ENCODE results near the gene CTF1.
A peak's percentile ranks its signal among the peaks of the same experiment; 100 is the strongest.

Gene CTF1

DNA sequence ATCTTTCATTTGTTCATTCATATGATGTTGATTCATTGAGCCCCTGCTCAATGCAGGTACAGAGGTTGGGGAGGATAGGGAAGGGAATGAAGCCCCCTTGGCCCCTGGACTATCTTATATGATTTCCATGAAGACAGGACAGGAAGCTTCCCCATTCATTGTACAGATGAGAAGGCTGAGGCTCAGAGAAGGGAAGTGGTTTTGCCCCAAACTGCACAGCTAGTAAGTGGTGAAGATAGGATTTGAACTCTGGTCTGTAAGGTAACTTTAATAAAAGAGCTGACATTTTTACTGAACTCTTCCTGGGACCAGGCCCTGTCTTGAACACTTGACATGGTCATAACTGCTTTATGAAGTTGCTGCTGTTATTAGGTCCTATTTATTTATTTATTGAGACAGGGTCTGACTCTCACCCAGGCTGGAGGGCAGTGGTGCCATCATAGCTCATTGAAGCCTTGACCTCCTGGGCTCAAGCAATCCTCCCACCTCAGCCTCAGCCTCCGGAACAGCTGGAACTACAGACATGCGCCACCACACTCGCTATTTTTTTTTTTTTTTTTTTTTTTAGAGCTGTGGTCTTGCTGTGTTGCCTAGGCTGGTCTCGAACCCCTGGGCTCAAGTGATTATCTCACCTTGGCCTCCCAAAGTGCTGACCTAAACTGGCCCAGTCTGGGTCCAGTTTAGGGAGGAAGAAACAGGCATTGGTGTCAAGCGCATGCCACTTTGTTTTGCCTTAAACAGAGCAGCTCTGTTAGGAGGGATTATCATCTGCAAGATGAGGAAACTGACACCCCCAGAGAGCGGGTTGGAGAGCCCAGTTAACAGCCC lies 5.0 kb downstream of the CTF1 start:
- in situ Hi-C loops (cut with HindIII; ENCODE audit: low pct_ligation_motif_present, low pct_unique_long_range_greater_than_20kb, low sequenced_read_pairs), result no loop called here
- no peak for DNase-seq

DNA sequence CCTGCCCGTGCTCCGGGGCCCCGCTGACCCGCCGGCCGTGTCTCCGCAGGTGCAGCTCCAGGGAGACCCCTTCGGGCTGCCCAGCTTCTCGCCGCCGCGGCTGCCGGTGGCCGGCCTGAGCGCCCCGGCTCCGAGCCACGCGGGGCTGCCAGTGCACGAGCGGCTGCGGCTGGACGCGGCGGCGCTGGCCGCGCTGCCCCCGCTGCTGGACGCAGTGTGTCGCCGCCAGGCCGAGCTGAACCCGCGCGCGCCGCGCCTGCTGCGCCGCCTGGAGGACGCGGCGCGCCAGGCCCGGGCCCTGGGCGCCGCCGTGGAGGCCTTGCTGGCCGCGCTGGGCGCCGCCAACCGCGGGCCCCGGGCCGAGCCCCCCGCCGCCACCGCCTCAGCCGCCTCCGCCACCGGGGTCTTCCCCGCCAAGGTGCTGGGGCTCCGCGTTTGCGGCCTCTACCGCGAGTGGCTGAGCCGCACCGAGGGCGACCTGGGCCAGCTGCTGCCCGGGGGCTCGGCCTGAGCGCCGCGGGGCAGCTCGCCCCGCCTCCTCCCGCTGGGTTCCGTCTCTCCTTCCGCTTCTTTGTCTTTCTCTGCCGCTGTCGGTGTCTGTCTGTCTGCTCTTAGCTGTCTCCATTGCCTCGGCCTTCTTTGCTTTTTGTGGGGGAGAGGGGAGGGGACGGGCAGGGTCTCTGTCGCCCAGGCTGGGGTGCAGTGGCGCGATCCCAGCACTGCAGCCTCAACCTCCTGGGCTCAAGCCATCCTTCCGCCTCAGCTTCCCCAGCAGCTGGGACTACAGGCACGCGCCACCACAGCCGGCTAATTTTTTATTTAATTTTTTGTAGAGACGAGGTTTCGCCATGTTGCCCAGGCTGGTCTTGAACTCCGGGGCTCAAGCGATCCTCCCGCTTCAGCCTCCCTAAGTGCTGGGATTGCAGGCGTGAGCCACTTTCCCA lies 5.9 kb downstream of the CTF1 start:
- in situ Hi-C loops (cut with HindIII; ENCODE audit: low pct_ligation_motif_present, low pct_unique_long_range_greater_than_20kb, low sequenced_read_pairs), result no loop called here
- peak; percentile 84 for DNase-seq

DNA sequence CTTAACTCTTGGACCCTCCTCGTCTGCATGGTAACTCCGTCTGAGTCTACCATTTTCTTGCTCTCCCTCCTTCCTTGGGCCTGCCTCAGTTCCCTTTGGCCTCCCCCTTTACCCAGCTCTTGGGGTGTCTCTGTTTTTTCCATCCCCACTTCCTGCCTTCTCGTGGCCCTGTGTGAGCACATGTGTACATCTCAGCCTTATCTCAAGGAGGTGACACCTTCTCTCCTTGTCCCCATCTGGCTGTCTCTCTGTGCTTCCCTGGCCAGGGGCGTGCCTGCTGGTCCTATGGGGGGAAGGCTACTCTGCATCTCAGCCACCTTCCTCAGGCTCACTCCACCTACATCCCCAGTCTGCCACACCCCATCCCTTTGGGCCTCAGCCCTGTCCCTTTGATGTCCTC lies 6.6 kb downstream of the CTF1 start:
- DNase-seq, result no peak
- in situ Hi-C loops (cut with HindIII; ENCODE audit: low pct_ligation_motif_present, low pct_unique_long_range_greater_than_20kb, low sequenced_read_pairs), result no loop called here

- no peak for DNase-seq
- in situ Hi-C loops (cut with HindIII; ENCODE audit: low pct_ligation_motif_present, low pct_unique_long_range_greater_than_20kb, low sequenced_read_pairs), result no loop called here
Measured at GRCh38 chr16:30903596-30903995, 7.2 kb downstream of the CTF1 start.

GRCh38 chr16:30904114-30904780 lies 7.8 kb downstream of the CTF1 start:
- in situ Hi-C loops (cut with HindIII; ENCODE audit: low pct_ligation_motif_present, low pct_unique_long_range_greater_than_20kb, low sequenced_read_pairs), result no loop called here
- no peak for DNase-seq

DNA sequence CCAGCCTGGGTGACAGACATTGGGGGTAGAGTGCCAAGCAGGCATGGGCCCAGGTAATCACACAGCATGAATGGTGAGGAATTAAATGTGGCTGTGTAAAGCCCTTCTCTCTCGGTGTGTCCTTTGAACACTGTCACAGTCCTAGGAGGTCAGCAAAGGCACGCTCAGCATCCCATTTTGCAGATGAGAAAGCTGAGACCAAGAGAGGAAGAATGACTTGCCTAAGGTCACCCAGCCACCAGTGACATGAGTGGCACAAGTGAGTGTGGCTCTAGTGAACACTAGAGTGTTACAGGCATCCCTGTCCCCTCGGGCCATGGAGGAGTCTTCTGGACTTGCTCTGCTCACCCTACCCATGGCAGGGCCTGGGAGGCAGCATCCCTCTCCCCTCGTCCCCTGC lies 10.7 kb downstream of the CTF1 start:
- in situ Hi-C loops (cut with HindIII; ENCODE audit: low pct_ligation_motif_present, low pct_unique_long_range_greater_than_20kb, low sequenced_read_pairs), result no loop called here
- DNase-seq, result no peak

GRCh38 chr16:30910427-30911029 lies 14.1 kb downstream of the CTF1 start:
- DNase-seq, result no peak
- in situ Hi-C loops (cut with HindIII; ENCODE audit: low pct_ligation_motif_present, low pct_unique_long_range_greater_than_20kb, low sequenced_read_pairs), result no loop called here

DNA sequence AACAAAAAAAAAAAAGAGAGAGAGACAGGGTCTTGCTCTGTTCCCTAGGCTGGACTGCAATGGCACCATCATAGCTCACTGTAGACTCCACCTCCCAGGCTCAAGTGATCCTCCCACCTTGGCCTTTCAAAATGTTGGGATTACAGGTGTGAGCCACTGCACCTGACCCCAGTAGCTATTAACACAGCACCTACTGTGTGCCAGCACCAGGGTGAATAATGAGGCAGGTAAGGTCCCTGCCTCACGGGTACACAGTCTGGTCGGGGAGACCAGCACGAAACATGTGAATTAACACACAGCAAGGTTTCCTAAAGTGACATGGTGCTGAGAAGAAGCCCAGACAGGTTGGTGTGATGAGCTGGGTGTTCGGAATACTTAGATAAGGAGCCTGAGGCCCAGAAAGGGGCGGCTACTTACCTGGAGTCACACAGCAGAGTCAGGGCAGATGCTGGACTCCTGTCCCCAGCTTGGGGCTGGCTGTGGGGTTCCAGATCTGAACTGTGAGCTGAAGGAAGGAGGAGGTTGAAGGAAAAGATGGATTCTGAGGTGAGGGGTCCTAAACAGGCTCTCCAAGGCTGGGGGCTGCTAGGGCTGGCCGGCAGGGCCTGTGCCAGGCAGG lies 16.5 kb downstream of the CTF1 start:
- no peak for DNase-seq
- in situ Hi-C loops (cut with HindIII; ENCODE audit: low pct_ligation_motif_present, low pct_unique_long_range_greater_than_20kb, low sequenced_read_pairs), result no loop called here

DNA sequence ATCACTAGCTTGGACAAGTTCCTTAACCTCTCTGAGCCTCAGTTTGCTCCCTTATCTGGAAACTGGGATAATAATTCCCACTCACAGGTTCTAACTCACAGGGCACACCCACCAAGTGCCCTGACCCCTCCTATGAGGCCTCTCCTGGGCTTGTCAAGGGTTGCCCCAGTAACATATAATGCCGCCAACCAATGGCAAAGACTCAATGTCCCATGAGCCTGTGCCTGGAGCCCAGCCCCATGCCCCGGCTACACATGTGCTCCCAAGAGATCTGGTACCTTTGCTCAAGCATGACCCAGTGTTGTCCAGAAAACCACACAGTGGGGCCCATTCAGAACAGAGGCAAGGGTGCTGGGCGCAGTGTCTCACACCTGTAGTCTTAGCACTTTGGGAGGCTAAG lies 18.4 kb downstream of the CTF1 start:
- DNase-seq, result no peak
- in situ Hi-C loops (cut with HindIII; ENCODE audit: low pct_ligation_motif_present, low pct_unique_long_range_greater_than_20kb, low sequenced_read_pairs), result no loop called here

- in situ Hi-C loops (cut with HindIII; ENCODE audit: low pct_ligation_motif_present, low pct_unique_long_range_greater_than_20kb, low sequenced_read_pairs), result no loop called here
Measured at GRCh38 chr16:30918614-30919013, 22.2 kb downstream of the CTF1 start.

GRCh38 chr16:30920891-30921290 lies 24.5 kb downstream of the CTF1 start:
- DNase-seq, result no peak
- in situ Hi-C loops (cut with HindIII; ENCODE audit: low pct_ligation_motif_present, low pct_unique_long_range_greater_than_20kb, low sequenced_read_pairs), result no loop called here

More at GRCh38 chr16:30918614-30919013, 22.2 kb downstream of the CTF1 start:
- DNase-seq, result no peak

DNA sequence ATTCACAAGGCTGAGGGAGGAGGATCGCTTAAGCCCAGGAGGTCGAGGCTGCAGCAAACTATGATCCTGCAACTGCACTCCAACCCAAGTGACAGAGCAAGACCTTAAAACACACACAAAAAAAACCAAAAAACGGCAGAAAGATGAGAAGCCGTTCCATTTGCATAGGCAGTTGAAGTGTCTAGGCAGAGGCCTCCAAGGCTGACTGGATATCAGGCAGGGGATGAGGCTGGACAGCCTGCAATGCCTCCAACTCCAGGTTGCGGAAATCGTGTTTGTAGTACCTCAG lies 25.0 kb downstream of the CTF1 start:
- no peak for DNase-seq
- in situ Hi-C loops (cut with HindIII; ENCODE audit: low pct_ligation_motif_present, low pct_unique_long_range_greater_than_20kb, low sequenced_read_pairs), result no loop called here

DNA sequence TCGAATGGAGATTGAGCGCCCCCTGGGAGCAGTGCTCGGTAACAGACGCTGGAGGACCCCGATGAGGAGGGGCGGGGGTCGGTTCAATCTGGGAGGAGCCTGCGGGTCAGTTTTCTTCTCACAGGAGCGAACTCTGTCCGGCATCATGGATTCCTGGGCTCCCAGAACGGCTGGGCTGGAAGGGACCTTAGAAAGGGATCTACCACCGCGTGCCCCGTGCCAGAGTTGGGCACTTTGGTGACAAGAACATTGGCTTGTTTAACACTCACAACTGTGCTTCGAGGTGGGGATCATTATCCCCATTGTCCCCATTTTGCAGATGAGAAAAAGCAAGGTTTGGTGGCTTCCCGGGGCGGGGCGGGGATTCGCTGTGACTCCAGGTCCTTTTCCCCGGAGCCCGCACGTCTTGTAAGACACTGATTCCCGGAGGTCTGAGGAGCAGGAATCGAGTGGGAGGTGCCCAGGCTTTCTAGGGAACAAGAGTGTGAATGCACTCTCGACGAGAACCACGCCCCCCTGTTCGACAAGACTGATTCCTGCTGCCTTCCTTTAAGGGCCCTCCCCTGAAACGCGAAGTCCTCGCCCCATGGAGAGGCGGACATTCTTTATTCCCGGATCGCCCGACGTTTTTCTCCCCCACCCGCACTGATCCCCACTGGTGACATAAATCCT lies 25.5 kb downstream of the CTF1 start:
- peak; percentile 92 for DNase-seq
- in situ Hi-C loops (cut with HindIII; ENCODE audit: low pct_ligation_motif_present, low pct_unique_long_range_greater_than_20kb, low sequenced_read_pairs), result no loop called here

- in situ Hi-C loops (cut with HindIII; ENCODE audit: low pct_ligation_motif_present, low pct_unique_long_range_greater_than_20kb, low sequenced_read_pairs), result no loop called here
- DNase-seq, result peak; percentile 100
Measured at GRCh38 chr16:30922420-30922959, 26.1 kb downstream of the CTF1 start.

DNA sequence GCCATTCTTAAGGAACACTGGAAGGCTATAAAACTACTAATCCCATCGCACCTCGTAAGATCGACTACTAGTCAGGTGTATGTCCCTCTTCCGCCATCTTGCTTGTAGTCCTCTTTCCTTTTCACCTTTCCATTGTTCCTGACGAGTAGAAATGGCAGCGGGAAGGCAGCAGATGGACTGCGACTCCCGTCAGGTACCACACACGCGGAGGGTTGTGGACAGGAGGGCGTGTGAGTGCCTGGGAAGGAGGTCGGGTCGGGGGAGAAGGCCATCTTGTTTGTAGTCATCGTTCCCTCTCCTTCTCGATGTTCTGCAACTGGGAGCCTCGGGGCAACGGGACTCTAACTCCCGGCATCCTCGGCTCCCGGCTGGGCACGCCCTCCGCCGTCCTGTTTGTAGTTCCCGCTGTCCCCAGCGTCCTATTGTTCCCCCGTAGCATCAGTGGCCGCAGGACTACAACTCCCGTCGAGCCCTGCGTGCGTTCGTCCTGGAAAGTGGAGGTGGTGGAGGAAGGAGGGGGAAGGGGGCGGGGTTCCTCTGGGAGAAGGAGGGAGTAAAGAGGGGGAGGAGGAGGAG lies 26.6 kb downstream of the CTF1 start:
- DNase-seq, result peak; percentile 100
- in situ Hi-C loops (cut with HindIII; ENCODE audit: low pct_ligation_motif_present, low pct_unique_long_range_greater_than_20kb, low sequenced_read_pairs), result no loop called here

DNA sequence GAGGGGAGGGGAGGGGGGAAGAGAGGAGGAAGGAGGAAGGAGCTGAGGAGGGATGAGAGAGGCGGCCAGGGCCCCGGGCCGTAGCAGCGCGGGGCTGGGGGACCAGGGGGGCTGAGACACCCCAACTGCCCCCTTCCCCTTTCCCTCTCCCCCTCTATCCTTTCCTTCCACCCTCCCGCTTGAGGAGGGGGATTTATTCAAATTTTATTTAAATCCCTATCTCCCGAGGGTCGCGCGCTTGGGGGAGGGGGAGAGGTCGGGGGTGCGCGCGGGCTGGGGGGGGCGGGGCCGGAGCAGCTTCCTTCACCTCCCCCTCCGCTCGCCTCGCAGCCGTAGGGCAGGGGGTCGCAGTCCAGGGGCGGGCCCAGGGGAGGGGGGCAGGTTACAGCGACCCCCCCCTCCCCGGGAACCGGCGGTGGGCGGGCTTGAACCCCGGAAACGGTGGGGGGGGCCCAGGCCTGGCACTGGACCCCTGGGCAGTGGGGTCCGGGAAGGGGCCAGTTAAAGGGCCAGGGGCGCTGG lies 27.2 kb downstream of the CTF1 start, which contains the start of gene FBXL19:
Gene FBXL19 (plus strand): TSS at position 19 of the 522 bp plus-strand sequence. CDS start 2,183 bp downstream, outside the sequence.
- no peak for DNase-seq
- in situ Hi-C loops (cut with HindIII; ENCODE audit: low pct_ligation_motif_present, low pct_unique_long_range_greater_than_20kb, low sequenced_read_pairs), result no loop called here
